Activated CD4-positive, alpha-beta memory T cell treated with anti-CD3 and anti-CD28 coated beads, Interleukin-2, amount 10 ng/mL, durations not matched to agents 7 days and 5 days (primary cell): Measurements from ENCODE around the gene CRLF2. TPM values are rescaled to one million over a fixed set of nuclear protein-coding genes. Genes with fewer than 3 reads are reported as not detected.
A peak's percentile ranks its signal among the peaks of the same experiment; 100 is the strongest.
"Not testable (repeated sequence)": the region's sequence is repeated elsewhere in the genome, so short reads cannot be mapped to it uniquely, and the experiment has no call there.

Source experiments
- CTCF ChIA-PET: fragments of 350-600 bp; sonication (Branson Sonifier 250); formaldehyde crosslinking; loops from one replicate; lab custom pipeline; 2021; ENCODE audit warnings: antibody characterized with exemption, inconsistent platforms; lab: Charles Lee
- POLR2A ChIA-PET: fragments of 350-600 bp; sonication (Branson Sonifier 250); formaldehyde crosslinking; loops from one replicate; lab custom pipeline; 2021; ENCODE audit warnings: antibody characterized with exemption; lab: Charles Lee
- DNase-seq: peaks from one replicate; pipeline ENCODE4 v3.0.0-alpha.2; 2020
- H3K27ac Mint-ChIP-seq: one replicate; pipeline ENCODE4 v1.8.0; 2021; ENCODE audit warnings: mild to moderate bottlenecking, mixed read lengths
- H3K27me3 Mint-ChIP-seq: one replicate; pipeline ENCODE4 v1.8.0; 2021; ENCODE audit warnings: mixed read lengths
- H3K36me3 Mint-ChIP-seq: one replicate; pipeline ENCODE4 v1.8.0; 2021; ENCODE audit warnings: low read depth, mixed read lengths
- H3K4me1 Mint-ChIP-seq: one replicate; pipeline ENCODE4 v1.8.0; 2021; ENCODE audit warnings: mixed read lengths
- H3K4me3 Mint-ChIP-seq: one replicate; pipeline ENCODE4 v1.8.0; 2021; ENCODE audit warnings: mild to moderate bottlenecking, mixed read lengths
- H3K9me3 Mint-ChIP-seq: one replicate; pipeline ENCODE4 v1.8.0; 2021; ENCODE audit warnings: mixed read lengths
- total RNA-seq, 2 experiments: library from RNA; stranded (reverse); gene quantifications; one replicate each; pipeline ENCODE4 v1.2.3, GENCODE V29; 2021

Gene CRLF2
- total RNA-seq, 2 experiments from 2014 or later: 5.9 to 6.8 TPM

DNA sequence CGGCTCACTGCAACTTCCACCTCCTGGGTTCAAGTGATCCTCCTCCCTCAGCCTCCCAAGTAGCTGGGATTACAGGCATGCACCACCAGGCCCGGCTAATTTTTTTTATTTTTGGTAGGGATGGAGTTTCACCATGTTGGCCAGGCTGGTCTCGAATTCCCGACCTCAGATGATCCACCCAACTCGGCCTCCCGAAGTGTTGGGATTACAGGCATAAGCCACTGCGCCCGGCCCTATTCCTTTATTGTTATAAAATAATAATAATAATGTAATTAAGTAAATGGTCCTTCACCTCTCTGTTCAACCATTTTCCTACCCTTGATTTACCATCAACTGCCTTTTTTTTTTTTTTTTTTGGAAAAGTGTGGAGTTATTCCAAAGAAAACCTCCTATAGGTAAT lies 15.7 kb upstream of the CRLF2 start:
- H3K36me3 Mint-ChIP-seq, H3K27ac Mint-ChIP-seq, H3K27me3 Mint-ChIP-seq, DNase-seq, POLR2A ChIA-PET, CTCF ChIA-PET, H3K4me3 Mint-ChIP-seq: not testable (repeated sequence)
- H3K4me1 Mint-ChIP-seq: peaks cover 18% of the 10 kb centered on the region
- peaks cover 27% of the 10 kb centered on the region for H3K9me3 Mint-ChIP-seq

DNA sequence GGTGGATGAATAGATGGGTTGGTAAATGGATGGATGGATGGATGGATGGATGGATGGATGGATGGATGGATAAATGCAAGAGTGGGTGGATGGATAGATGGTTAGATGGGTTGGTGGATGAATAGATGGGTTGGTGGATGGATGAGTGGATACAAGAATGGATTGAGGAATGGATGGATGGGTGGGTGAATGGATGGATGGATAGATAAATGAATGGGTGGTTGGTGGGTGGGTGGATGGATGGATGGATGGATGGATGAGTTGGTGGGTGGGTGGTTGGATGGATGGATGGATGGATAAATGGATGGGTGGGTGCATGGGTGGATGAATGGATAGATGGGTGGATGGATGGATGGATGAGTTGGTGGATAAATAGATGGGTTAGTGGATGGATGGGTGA lies 13.8 kb upstream of the CRLF2 start:
- CTCF ChIA-PET: no interaction called here
- Mint-ChIP-seq H3K27me3 (peaks cover 5% of the 10 kb centered on the region), H3K27ac (no peak overlapping the region), H3K4me3 (no peak overlapping the region), H3K4me1 (peaks cover 13% of the 10 kb centered on the region), H3K36me3 (peaks cover 10% of the 10 kb centered on the region), H3K9me3 (peaks cover 33% of the 10 kb centered on the region)
- POLR2A ChIA-PET: no interaction called here
- no peak for DNase-seq

DNA sequence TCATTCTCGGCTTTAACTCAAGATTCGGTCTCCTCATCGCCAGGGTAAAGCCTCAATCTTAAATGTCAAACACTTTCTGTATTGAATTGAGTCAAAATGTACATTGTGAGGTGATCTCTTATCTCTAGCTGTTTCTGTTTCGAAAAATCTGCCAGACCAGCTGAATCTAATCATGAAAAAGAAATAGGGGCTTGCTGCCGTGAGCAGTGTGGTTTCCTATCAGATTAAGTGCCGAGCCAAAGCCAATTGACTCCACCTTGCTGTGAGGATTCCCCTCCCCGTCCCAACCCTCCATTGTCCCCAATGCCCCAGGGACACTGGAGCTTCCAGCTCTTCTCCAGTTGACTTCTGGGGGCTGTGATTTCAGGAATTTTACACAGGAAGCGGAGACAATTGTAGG lies 12.5 kb upstream of the CRLF2 start:
- DNase-seq: peak; percentile 47
- ChIA-PET CTCF (no interaction called here), POLR2A (no interaction called here)
- peaks cover 4% of the 10 kb centered on the region for H3K27me3 Mint-ChIP-seq
- H3K27ac Mint-ChIP-seq: peak overlapping the region; percentile 15
- peaks cover 10% of the 10 kb centered on the region for H3K36me3 Mint-ChIP-seq
- H3K4me3 Mint-ChIP-seq: no peak overlapping the region
- peaks cover 13% of the 10 kb centered on the region for H3K4me1 Mint-ChIP-seq
- peaks cover 33% of the 10 kb centered on the region for H3K9me3 Mint-ChIP-seq

DNA sequence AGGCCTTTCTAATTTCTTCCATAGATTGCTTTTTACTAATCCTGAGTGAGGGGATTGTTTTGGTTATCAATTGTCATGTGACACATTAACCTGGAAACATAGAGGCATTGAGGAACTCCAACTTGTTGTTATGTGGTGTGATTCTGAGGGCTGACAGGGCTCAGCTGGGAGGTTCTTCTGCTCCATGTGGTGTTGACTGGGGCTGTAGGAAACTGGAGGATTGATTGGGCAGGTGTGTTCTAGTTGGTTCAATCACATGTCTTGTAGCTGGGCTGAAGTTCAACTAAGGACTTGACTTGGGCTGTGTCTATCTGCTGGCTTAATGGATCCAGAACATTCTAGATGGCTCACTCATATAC lies 10.8 kb upstream of the CRLF2 start:
- no peak for DNase-seq
- POLR2A ChIA-PET: no interaction called here
- Mint-ChIP-seq H3K9me3 (peaks cover 33% of the 10 kb centered on the region), H3K27me3 (peaks cover 4% of the 10 kb centered on the region), H3K4me1 (peaks cover 13% of the 10 kb centered on the region), H3K36me3 (peaks cover 10% of the 10 kb centered on the region), H3K4me3 (no peak overlapping the region), H3K27ac (no peak overlapping the region)
- CTCF ChIA-PET: no interaction called here

DNA sequence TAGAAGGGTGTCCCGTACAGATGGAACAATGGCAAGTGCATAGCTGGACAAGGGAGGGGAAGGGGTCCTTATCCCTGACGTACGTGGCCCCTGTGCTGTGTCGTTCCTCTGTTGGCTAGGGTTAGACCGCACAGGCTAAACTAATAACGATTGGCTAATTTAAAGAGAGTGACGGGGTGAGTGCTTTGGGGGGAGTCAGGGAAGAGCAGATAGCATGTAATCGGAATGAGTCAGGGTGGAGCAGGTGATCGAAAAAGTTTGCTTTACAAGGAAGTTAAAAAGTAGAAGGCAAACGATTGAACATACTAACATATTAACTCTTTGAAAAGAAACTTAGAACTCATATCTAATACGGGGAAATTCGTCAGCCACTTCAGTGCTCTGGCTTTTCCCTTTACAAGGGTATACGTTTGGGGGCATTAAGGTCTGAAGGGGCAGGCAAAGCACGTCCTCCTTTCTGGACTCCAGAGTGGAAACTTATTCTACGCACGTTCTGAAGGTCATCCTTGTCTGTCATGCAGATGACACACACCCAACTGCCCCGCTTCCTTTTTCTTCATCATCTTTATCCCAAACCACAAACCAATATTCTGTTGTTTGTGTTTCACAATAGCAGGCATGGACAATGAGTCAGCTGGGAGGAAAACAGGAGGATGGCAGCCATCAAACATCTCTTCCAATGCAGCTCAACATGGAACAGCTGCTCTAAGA lies 10.2 kb upstream of the CRLF2 start:
- H3K27ac Mint-ChIP-seq: no peak overlapping the region
- no peak for DNase-seq
- ChIA-PET CTCF (no interaction called here), POLR2A (no interaction called here)
- H3K36me3 Mint-ChIP-seq: peaks cover 10% of the 10 kb centered on the region
- peaks cover 4% of the 10 kb centered on the region for H3K27me3 Mint-ChIP-seq
- peaks cover 32% of the 10 kb centered on the region for H3K9me3 Mint-ChIP-seq
- no peak overlapping the region for H3K4me3 Mint-ChIP-seq
- H3K4me1 Mint-ChIP-seq: peaks cover 13% of the 10 kb centered on the region

DNA sequence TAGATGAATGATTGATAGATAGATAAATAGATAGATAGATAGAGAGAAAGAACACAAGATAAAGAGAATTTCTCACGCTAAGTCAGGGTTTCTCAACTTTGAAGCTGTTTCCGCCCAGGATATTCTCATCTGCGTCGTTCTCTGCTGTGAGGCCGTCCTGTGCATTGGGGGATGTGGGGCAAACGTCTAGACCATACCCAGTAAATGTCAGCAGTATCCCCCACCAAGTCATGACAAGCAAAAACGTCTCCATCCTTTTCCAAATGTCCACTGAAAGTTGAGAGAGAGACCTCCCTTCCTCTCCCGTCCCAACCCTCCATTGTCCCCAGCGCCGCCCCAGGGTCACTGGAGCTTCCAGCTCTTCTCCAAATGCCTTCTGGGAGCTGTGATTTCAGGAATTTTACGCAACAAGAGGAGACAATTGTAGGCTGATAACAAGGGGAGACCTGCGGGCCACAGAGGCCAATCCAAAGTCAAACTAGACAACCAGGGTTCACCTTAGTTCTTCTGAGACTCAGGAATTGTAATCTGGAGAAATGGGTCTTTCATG lies 8.9 kb upstream of the CRLF2 start:
- no peak overlapping the region for H3K27ac Mint-ChIP-seq
- no peak for DNase-seq
- no peak overlapping the region for H3K4me3 Mint-ChIP-seq
- ChIA-PET CTCF (no interaction called here), POLR2A (no interaction called here)
- peaks cover 11% of the 10 kb centered on the region for H3K4me1 Mint-ChIP-seq
- H3K27me3 Mint-ChIP-seq: peaks cover 4% of the 10 kb centered on the region
- peaks cover 20% of the 10 kb centered on the region for H3K9me3 Mint-ChIP-seq
- peaks cover 10% of the 10 kb centered on the region for H3K36me3 Mint-ChIP-seq

DNA sequence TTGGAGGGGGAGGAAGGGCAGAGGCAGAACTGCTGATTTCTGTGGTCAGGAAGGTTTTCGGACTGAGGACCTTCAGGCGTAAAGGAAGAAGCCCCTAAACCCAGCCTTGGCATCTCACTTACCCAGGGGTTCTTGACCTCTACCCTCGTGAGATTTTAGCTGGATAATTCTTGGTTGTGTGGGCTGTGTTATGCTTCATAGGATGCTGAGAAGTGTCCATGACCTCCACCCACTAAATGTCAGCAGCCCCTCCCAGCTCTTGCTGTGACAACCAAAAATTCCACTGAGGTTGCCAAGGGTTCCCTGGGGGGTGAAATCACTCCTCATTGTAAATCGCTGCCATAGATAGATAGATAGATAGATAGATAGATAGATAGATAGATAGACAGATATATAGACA lies 5.8 kb upstream of the CRLF2 start:
- ChIA-PET CTCF (no interaction called here), POLR2A (no interaction called here)
- Mint-ChIP-seq H3K4me3 (no peak overlapping the region), H3K36me3 (peaks cover 6% of the 10 kb centered on the region), H3K9me3 (peaks cover 8% of the 10 kb centered on the region), H3K27me3 (peaks cover 8% of the 10 kb centered on the region), H3K27ac (no peak overlapping the region), H3K4me1 (peaks cover 5% of the 10 kb centered on the region)
- no peak for DNase-seq

DNA sequence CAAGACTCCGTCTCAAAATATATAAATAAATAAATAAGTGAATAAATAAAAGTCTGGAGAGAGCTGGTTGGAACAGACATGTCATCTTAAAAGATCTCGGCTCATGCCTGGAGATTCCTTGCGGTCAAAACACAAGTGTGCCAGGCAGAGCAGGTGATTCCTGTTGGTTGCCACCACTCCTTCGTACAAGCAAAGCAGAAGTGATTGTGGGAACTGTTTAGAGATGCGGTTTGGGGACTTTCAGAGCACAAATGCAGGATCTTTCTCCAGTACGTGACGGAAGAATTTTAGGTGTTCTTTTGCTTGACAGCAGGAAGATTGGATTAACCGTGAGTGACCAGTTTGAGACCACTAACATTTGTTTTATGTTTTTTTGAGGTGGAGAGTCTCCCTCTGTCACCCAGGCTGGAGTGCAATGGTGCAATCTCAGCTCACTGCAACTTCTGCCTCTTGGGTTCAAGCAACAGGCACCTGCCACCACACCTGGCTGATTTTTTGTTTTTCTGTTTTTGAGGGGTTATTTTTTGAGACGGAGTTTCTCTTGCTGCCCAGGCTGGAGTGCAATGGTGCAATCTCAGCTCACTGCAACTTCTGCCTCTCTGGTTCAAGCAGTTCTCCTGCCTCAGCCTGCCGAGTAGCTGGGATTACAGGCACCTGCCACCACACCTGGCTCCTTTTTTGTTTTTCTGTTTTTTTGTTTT lies 2.8 kb upstream of the CRLF2 start:
- peaks cover 8% of the 10 kb centered on the region for H3K9me3 Mint-ChIP-seq
- peaks cover 21% of the 10 kb centered on the region for H3K4me1 Mint-ChIP-seq
- ChIA-PET CTCF (no interaction called here), POLR2A (no interaction called here)
- peaks cover 14% of the 10 kb centered on the region for H3K36me3 Mint-ChIP-seq
- DNase-seq: no peak
- no peak overlapping the region for H3K27ac Mint-ChIP-seq
- peaks cover 11% of the 10 kb centered on the region for H3K27me3 Mint-ChIP-seq
- no peak overlapping the region for H3K4me3 Mint-ChIP-seq

DNA sequence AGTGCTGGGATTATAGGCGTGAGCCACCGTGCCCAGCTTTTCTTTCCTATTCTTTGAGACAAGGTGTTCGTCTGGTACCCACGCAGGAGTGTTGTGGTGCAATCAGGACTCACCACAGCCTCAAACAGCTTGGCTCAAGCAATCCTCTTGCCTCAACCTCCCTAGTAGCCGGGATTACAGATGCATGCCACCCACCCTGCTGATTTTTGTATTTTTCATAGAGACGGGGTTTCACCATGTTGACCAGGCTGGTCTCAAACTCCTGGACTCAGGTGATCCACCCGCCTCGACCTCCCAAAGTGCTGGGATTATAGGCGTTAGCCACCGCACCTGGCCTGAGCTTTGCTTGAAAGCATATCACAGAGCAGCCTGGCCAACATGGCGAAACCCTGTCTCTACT lies 1.5 kb upstream of the CRLF2 start:
- no peak for DNase-seq
- POLR2A ChIA-PET: no interaction called here
- peaks cover 12% of the 10 kb centered on the region for H3K27me3 Mint-ChIP-seq
- H3K9me3 Mint-ChIP-seq: peaks cover 8% of the 10 kb centered on the region
- peaks cover 28% of the 10 kb centered on the region for H3K4me1 Mint-ChIP-seq
- H3K4me3 Mint-ChIP-seq: no peak overlapping the region
- H3K27ac Mint-ChIP-seq: peak overlapping the region; percentile 49
- CTCF ChIA-PET: no interaction called here
- H3K36me3 Mint-ChIP-seq: peaks cover 14% of the 10 kb centered on the region

DNA sequence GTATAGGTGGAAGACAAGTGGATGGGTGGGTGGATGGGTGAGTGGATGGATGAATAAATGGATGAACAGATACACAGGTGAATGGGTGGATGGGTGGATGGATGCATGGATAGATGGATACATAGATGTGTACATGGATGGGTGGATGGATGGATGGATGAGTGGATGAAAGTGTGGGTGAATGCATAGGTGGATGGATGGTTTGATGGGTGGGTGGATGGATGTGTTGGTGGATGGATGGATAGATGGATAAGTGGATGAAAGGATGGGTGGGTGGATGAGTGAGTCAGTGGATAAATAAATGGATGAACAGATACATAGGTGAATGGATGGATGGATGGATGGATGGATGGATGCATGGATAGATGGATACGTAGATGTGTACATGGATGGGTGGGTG lies 1.6 kb downstream of the CRLF2 start:
- peaks cover 17% of the 10 kb centered on the region for H3K36me3 Mint-ChIP-seq
- H3K9me3 Mint-ChIP-seq: peaks cover 8% of the 10 kb centered on the region
- peak overlapping the region; percentile 25 for H3K27ac Mint-ChIP-seq
- ChIA-PET POLR2A (no interaction called here), CTCF (no interaction called here)
- H3K4me1 Mint-ChIP-seq: peaks cover 51% of the 10 kb centered on the region
- peak overlapping the region; percentile 4 for H3K4me3 Mint-ChIP-seq
- no peak for DNase-seq
- peaks cover 13% of the 10 kb centered on the region for H3K27me3 Mint-ChIP-seq

DNA sequence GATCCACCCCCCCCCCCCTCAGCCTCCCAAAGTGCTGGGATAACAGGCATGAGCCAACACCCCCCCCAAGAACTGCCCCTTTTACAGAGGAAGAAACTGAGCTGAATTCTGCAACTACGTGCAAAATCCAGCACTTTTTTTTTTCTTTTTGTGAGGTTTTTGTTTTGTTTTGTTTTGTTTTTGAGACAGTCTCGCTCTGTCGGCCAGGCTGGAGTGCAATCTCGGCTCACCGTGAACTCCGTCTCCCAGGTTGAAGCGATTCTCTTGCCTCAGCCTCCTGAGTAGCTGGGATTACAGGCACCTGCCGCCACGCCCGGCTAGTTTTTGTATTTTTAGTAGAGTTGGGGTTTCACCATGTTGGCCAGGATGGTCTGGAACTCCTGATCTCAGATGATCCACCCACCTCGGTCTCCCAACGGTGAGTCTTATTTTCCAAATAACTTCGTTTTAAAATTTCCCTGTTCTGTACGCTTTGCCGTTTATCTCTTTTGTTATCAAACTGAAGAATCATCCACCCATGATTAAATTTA lies 4.9 kb downstream of the CRLF2 start:
- Mint-ChIP-seq H3K4me3 (peak overlapping the region; percentile 71), H3K9me3 (peaks cover 8% of the 10 kb centered on the region), H3K27me3 (peaks cover 10% of the 10 kb centered on the region), H3K4me1 (peaks cover 51% of the 10 kb centered on the region), H3K36me3 (peaks cover 17% of the 10 kb centered on the region), H3K27ac (peak overlapping the region; percentile 85)
- DNase-seq: no peak
- ChIA-PET POLR2A (no interaction called here), CTCF (no interaction called here)

DNA sequence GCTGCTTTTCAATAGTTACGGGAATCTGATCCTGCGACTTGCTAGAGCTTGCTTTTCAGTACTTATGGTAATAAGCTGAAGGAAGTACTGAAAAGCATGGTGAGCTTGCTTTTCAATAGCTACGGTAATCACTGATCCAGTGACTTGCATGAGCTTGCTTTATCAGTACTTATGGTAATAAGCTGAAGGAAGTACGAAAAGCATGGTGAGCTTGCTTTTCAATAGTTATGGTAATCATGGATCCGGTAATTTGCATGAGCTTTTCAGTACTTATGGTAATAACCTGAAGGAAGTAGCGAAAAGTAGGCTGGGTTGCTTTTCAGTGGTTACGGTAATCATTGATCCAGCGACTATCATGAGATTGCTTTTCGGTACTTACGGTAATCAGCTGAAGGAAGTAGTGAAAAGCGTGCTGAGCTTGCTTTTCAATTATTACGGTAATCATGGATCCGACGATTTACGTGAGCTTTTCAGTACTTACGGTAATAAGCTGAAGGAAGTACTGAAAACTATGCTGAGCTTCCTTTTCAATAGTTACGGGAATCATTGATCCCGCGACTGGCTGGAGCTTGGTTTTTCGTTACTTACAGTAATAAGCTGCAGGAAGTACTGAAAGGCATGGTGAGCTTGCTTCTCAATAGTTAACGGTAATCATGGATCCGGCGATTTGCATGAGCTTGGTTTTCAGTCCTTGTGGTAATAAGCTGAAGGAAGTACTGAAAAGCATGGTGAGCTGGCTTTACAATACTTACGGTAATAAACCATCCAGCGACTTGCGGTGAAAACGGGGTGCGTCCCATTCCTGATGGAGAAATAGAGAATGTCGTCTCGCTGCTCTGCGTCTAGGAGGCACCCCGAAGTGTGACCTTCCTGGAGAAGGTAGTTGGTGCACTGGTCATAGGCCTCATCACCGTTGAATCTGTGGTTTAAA lies 6.5 kb downstream of the CRLF2 start:
- peak; percentile 49 for DNase-seq
- peak overlapping the region; percentile 70 for H3K4me3 Mint-ChIP-seq
- H3K36me3 Mint-ChIP-seq: peaks cover 10% of the 10 kb centered on the region
- H3K27ac Mint-ChIP-seq: peak overlapping the region; percentile 52
- peaks cover 10% of the 10 kb centered on the region for H3K27me3 Mint-ChIP-seq
- POLR2A ChIA-PET: no interaction called here
- CTCF ChIA-PET: no interaction called here
- H3K9me3 Mint-ChIP-seq: peaks cover 6% of the 10 kb centered on the region
- peaks cover 42% of the 10 kb centered on the region for H3K4me1 Mint-ChIP-seq

DNA sequence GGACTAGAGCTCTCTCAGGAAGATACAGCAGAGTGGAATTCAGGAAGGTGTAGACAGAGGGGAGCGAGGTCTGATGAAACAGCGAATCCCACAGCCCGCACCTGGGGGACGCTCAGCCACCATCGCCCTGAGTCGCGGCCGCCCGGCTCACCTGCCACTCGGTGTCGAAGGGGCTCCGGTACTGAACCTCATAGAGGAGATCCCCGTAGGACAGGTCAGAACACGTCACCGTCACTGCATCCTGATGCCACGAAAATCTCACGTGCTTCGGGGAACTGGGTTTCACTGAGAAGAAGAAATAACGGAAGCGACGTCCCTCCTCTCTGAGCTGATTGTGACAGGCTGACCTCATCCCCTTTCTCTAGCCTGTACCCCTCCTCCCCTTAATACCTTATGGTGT lies 10.2 kb downstream of the CRLF2 start:
- POLR2A ChIA-PET: no interaction called here
- Mint-ChIP-seq H3K4me3 (no peak overlapping the region), H3K36me3 (no peaks in the 10 kb centered on the region), H3K27ac (no peak overlapping the region), H3K27me3 (no peaks in the 10 kb centered on the region), H3K9me3 (no peaks in the 10 kb centered on the region), H3K4me1 (peaks cover 15% of the 10 kb centered on the region)
- CTCF ChIA-PET: no interaction called here
- DNase-seq: no peak
